ENCODE results near the gene EDIL3. TPM values are rescaled to one million over a fixed set of nuclear protein-coding genes. Genes with fewer than 3 reads are reported as not detected.

Gene EDIL3
- total RNA-seq, 1 experiment from 2014 or later: 0.32 TPM

GRCh38 chr5:84163671-84164070 is 221.0 kb downstream of the EDIL3 start:
- no peak overlapping the region for H3K27ac ChIP-seq (ENCODE audit: low read depth, low read length)
- TF ChIP-seq EGR1 (IDR thresholded peaks at IDR 0.05; ENCODE audit: low read depth) (no peak), MAX (IDR thresholded peaks at IDR 0.05) (no peak), ELF1 (IDR thresholded peaks at IDR 0.05; ENCODE audit: borderline replicate concordance, low read depth) (no peak), SRF (IDR thresholded peaks at IDR 0.05; ENCODE audit: low read depth) (no peak), EZH2phosphoT487 (IDR thresholded peaks at IDR 0.05; ENCODE audit: borderline replicate concordance) (no peak), ZFX (IDR thresholded peaks at IDR 0.05) (no peak), EZH2 (IDR thresholded peaks at IDR 0.05) (no peak), CTCF (IDR thresholded peaks at IDR 0.05 in 2 of 3, conservative IDR thresholded peaks at IDR 0.05 in 1 of 3; ENCODE audit: borderline replicate concordance in 1 of 3, insufficient read depth in 1 of 3, low read depth in 2 of 3, low read length in 2 of 3) (no peak), JUND (IDR thresholded peaks at IDR 0.05) (no peak), ZBTB33 (IDR thresholded peaks at IDR 0.05; ENCODE audit: extremely low read depth, insufficient replicate concordance, low read length) (no peak), SP1 (IDR thresholded peaks at IDR 0.05; ENCODE audit: low read depth) (no peak), ZNF274 (IDR thresholded peaks at IDR 0.05; ENCODE audit: low read depth, low read length) (no peak), SIN3A (IDR thresholded peaks at IDR 0.05; ENCODE audit: low read depth) (no peak), CBX3 (IDR thresholded peaks at IDR 0.05; ENCODE audit: low read depth) (no peak), ATF3 (IDR thresholded peaks at IDR 0.05) (no peak), FOSL1 (IDR thresholded peaks at IDR 0.05; ENCODE audit: low read depth) (no peak), CEBPB (IDR thresholded peaks at IDR 0.05; ENCODE audit: low read depth) (no peak), POLR2AphosphoS5 (IDR thresholded peaks at IDR 0.05; ENCODE audit: low read depth, low read length) (no peak), REST (IDR thresholded peaks at IDR 0.05; ENCODE audit: low read depth) (no peak), POLR2A (IDR thresholded peaks at IDR 0.05; ENCODE audit: borderline replicate concordance, extremely low read depth, insufficient read depth, insufficient read length) (no peak)
- no peaks in the 10 kb centered on the region for H3K4me1 ChIP-seq (ENCODE audit: control insufficient read depth in 1 of 2, insufficient read depth in 2 of 2, low read length in 2 of 2)
- no peaks in the 10 kb centered on the region for H4K20me1 ChIP-seq (ENCODE audit: insufficient read depth)
- no peak overlapping the region for H3K4me2 ChIP-seq (ENCODE audit: low read length)
- no peaks in the 10 kb centered on the region for H3K9me2 ChIP-seq (ENCODE audit: insufficient read depth)
- ATAC-seq (no peak), DNase-seq (ENCODE audit: low read depth, low spot score) (no peak)
- no peaks in the 10 kb centered on the region for H3K36me3 ChIP-seq (ENCODE audit: control insufficient read depth in 1 of 2, insufficient read depth in 2 of 2, low read length in 2 of 2)
- ChIA-PET RAD21 (ENCODE audit: low non-redundant PET in 1 of 2, low total read pairs in 2 of 2, uncharacterized antibody in 2 of 2, unreplicated experiment in 2 of 2) (no interaction called here), POLR2A (no interaction called here), CTCF (no interaction called here)
- no peak overlapping the region for H3K9ac ChIP-seq (ENCODE audit: low read length)
- no TSS peak for BruUV-seq (replicated peaks)
- H3K9me3 ChIP-seq (ENCODE audit: control insufficient read depth in 1 of 2, insufficient read depth in 1 of 2, low read depth in 1 of 2, low read length in 2 of 2): no peaks in the 10 kb centered on the region
- no peak overlapping the region for H3K4me3 ChIP-seq (replicated peaks in 1 of 2; ENCODE audit: low read depth in 1 of 2, low read length in 2 of 2)
- H3K27me3 ChIP-seq (ENCODE audit: insufficient read depth, low read length): no peaks in the 10 kb centered on the region
- H2AFZ ChIP-seq (ENCODE audit: low read depth, low read length, poor library complexity, severe bottlenecking): no peak overlapping the region
- no peaks in the 10 kb centered on the region for H3K79me2 ChIP-seq (ENCODE audit: insufficient read depth, low read length)
- intact Hi-C loops (cut with micrococcal nuclease): no loop called here

Measured in HCT116 (cell line).